ENCODE measurements around the gene RBP3.

Gene RBP3

DNA sequence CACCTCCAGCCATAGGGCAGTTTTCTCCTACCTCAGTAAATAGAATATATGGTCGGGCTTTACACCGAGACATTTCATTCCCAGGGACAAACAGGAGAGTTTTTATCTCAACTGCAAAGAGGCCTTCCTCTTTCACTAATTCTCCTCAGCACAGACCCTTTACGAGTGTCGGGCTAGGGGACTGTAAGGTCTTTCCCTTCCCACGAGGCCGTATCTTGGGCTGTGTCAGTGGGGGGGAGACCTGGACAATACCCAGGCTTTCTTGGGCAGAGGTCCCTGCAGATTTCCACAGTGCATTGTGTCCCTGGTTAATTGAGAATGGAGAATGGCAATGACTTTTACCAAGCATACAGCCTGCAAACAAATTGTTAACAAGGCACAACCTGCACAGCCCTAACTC is 49.1 kb downstream of the RBP3 start:
- no peak for DNase-seq

DNA sequence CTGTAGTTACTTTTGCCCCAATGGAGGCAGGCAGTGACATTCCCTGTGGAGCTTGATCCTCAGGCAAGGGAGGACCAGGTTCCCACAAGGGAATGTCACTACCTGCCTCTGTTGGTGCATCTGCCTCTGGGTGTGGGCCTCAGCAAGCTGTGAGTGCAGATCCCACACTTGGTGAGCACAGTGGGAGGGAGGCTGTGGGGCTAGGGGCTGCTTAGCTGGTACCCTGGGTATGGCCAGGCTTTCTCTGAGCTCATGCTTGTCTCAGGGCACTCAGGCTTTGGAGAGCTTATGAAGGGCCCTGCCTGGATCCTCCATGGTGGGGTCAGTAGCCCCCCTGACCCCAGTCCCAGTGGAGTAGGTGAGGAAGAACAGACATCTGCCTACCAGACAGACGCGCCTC is 52.1 kb downstream of the RBP3 start:
- no peak for DNase-seq

GRCh38 chr10:47400786-47401185 is 52.6 kb downstream of the RBP3 start:
- DNase-seq, result no peak

DNA sequence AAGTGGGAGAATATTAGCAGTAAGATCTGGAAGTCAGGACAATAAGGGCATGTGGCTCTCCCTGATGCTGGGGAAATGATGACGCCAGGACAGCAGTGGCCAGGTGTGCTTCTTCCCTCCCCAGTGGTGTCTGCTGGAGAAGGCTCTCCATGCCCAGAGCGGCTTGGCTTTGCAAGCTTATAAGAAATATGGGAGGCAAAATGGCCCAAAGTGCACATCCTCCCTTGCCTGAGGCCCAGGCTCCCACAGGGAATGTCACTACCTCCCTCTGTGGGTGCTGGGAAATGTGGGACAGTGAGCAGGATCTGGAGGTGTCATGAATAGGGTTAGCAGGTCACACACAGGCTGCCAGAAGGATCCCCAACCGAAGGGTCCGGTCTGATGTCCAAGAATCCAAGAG is 53.0 kb downstream of the RBP3 start:
- no peak for DNase-seq

DNA sequence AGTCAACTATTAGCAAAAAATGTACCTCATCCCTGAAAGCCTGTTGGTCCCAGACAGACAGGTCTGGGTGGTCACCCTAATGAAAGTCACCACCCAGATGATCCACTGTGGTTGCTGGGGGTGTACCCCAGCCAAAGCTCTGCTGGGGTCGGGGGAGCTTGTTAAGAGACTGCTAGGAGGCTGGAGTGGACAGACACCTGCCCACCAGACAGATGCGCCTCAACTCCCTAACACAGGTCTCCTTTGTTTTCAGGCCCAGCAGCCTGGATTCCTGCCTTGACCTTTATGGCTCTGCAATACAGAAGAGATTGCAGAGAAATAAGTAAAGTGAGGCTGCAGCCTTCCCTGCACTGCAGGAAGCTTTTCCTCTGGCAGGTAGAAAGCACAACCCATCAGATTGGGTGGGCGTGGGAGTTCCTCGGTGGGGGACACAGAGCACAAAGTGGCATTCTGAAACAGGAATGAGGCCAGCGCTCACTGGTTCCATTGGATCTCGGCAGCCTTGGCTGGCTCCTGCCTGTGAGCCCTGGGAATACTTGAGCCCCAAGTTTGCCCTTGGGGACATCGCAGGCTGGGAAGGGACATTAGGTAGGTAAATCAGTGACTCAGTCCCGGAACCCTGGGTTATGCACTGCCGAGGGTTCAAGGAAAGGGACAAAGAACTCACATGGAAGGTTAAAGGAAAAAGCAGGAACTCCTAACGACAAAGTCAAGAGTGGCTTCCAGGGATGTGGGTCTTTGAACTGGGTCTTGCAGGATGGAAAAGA is 53.9 kb downstream of the RBP3 start:
- no peak for DNase-seq

DNA sequence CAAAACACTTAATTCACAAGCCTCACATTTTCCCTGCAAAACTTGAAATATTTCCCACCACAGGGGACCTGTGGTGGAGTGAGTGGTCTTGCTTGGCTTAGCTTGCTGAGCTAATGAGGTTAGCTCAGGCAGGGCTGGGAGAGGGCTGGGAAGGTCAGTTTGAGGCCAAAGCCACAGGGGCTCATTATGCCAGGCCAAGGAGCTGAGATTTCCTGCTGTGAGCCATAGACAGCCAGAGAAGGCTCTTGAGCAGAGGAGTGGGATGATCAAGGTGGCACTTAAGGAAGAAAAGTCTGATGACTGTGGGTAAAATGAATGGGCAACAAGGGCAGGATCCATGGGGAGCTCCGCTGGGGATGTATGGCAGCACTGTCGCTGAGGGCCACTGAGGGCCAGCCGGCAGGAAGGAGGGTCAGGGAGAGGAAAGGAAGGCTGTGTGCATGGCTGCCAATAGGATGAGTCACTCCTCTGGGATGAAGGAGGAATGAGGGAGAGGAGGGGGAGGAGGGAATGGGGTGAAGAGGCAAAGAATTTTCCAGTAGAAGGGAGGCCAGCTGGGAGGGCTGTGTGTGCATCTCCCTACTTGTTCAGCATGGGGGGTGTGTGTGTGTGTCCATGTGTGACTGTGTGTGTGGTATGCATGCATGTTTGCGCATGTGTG is 54.6 kb downstream of the RBP3 start:
- DNase-seq, result no peak

DNA sequence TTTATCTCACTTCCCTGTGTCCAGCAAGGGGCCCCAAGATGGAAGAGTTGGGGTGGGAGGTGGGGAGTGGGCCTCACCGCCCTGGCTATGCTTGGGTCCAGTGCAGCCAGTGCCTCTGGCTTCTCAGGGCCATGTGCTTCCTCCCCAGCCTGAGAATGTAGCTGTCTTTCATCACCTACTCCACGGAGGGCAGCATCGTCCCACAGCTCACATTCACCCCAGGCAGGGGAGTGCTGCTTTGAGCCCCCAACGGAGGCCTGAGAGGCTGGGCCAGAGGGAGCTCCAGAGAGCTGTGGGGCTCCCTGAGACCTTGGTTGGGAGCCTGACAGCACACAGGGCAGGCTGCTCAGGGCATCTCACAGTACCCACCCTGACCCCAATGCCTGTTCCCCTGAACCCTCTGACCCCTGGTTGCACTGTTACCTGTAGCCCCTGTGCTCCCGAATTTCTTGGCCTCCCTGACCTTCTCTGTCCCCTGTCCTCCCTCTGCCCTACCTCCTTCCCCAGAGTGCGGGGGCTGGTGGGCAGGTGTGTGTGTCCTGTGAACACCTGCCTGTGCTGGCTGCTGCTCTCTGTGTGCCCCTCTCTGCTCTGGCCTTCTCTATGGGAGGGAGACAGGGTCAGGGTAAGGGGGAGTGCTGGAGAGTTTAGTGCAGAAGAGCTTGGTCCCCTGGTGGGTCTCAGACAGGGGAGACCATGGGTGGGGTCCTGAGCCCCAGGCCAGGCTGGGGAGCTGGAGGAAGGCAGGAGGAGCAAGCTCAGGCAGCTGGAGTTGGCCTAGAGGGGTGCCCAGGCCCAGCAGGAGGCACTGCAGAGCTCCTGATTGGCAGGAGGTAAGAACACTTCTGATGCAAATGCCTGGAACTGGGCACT is 55.5 kb downstream of the RBP3 start:
- DNase-seq, result no peak

DNA sequence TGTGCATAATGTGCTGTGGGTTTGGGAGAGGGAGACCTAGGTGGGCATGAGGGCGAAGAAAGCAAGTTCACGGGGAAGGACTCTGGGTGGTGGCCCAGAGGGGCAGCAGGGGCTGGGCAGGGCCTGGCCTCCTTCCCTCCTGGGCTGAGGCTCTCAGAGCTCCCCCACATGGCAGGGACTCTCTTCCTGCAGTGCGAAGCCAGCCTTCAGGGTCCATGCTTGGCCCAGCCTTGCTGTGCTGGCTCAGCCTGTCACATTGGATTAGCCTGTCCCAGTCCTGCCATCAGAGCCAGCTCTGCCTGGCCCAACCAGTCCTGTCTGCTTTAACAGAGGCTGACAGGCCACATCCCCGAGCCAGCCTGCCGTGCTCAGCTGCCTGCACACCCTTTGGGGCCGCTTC is 56.3 kb downstream of the RBP3 start:
- DNase-seq, result no peak

GRCh38 chr10:47404937-47405336 is 56.8 kb downstream of the RBP3 start:
- no peak for DNase-seq

DNA sequence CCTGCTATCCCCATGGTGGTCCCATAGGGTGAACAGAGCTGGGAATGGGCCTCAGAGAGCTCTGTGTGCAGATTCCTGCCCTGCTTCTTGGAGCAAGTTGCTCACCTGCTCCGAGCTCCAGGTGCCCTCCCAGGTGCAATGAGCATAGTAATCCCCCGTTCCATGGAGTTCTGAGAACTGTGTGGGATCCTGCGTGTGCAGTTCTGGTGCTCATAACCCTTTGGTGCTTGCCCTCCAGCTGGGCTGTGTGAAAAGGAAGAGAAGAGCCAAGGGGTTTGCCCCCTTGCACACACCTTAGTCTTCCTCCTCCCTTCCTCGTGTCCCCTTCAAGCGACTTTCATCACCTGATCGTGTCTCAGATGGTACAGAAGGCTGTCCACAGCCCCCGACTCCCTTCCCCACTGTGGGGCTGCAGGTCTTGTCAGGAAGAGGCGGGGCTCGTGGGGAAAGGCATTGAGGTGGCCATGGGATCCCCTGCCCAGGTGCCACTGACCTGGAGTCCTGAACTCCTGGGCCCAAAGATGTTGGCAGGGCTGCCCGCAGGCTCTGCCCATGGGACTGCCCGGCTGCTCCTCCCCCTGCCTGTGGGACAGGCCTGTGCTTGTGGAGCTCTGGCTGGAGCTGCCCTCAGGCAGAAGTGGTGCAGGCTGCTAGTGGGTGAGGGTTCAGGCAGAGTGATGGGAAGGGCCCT is 57.8 kb downstream of the RBP3 start:
- DNase-seq, result no peak

DNA sequence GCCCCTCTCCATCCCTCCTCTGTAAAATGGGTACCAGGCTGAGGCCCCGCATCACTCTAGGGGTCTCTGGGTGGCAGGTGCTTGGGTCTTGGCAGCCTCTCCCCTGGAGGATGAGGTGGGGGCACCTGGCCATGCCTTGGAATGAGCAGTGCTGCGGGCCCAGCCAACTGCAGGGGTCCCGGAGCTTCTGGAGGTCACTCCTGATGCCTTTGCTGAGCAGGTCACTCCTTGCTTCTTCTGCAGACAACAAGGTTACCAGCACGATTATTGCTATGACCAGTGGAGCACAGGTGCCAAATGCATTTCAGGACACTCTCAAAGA is 58.3 kb downstream of the RBP3 start:
- DNase-seq, result no peak

DNA sequence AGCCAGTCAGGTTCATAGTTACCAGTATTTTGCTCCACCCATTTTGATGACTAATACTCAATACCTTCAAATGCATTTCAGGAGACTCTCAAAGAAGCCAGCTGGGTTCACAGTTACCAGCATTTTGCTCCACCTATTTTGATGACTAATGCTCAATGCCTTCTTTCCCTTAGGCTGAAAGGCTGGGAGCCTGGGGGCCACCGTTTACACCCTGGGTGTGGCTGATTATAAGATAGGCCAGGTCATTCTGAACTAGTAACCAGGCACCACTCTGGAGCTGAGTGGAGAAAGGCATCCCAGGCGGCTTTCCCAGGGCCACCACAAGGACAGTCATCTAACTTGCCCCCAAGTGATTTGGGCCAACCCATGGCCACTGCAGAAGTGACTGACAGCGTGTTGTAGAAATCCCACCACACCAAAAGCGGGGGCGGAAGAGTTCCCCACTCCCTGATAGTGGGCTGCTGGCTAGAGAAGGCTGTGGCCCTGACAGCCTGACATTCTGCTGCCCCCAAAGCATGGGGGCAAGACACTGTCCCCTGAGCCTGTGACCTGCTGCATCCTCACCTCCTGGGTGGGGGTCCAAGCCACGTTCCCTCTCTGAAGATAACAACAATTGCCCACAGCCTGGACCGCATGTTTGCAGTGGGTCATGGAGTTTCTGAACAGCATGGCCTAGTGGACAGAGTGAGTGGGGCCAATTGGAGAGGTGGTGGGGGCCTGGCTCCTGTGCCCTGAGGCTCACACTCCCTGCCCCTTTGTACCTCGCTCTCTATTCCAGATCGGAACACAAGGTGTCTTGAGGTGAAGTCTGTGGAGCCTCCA is 58.9 kb downstream of the RBP3 start:
- no peak for DNase-seq
